ENCODE results near the gene PLAC8.
"Not testable (repeated sequence)": the region's sequence is repeated elsewhere in the genome, so short reads cannot be mapped to it uniquely, and the experiment has no call there.

PLAC8 gene

DNA sequence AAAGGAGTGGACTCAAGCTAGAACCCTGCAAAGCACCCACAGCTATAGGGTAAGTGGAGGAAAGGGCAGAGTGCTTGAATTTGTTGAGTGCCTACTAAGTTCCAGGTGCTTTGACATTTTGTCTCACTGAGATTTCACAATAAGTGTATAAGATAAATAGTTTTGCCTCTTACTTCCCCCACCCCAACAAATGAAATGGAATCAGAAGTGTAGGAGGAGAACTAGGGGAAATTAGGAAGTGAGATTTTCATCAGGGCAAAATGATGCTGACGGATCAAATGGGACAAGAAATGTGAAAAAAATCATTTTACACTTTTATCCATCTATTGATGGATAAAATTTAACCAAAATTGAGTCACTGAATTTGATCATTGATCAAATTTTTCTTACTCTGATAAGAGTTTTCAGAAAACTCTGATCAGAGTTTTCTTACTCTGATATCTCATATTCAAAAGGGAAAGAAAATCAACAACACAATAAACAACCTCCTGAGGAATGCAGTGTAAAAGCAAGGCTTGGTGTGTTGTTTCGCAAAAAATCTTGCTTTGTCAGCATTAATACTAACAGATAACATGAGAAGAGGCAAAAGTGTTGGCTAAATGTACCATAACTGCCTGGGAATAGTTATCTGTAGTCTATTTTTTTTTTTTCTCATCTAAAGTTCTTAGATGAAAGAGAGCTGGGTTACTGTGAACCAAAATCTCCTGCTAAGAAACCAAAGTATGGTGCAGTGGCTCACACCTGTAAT, 24.9 kb downstream of the PLAC8 start:
- TF ChIP-seq, protein P1, sequence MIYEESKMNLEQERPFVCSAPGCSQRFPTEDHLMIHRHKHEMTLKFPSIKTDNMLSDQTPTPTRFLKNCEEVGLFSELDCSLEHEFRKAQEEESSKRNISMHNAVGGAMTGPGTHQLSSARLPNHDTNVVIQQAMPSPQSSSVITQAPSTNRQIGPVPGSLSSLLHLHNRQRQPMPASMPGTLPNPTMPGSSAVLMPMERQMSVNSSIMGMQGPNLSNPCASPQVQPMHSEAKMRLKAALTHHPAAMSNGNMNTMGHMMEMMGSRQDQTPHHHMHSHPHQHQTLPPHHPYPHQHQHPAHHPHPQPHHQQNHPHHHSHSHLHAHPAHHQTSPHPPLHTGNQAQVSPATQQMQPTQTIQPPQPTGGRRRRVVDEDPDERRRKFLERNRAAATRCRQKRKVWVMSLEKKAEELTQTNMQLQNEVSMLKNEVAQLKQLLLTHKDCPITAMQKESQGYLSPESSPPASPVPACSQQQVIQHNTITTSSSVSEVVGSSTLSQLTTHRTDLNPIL (CRISPR knock-in tag; IDR thresholded peaks at IDR 0.05; ENCODE audit: low read depth), result no peak
- TF ChIP-seq ZC3H10 (CRISPR knock-in tag; IDR thresholded peaks at IDR 0.05) (no peak), OSR1 (CRISPR knock-in tag; IDR thresholded peaks at IDR 0.05) (no peak), ZFP3 (CRISPR knock-in tag; IDR thresholded peaks at IDR 0.05) (no peak), ZNF565 (CRISPR knock-in tag; conservative IDR thresholded peaks at IDR 0.05; ENCODE audit: low read depth) (no peak), ZFP30 (CRISPR knock-in tag; IDR thresholded peaks at IDR 0.05) (no peak), TOX (CRISPR knock-in tag; IDR thresholded peaks at IDR 0.05; ENCODE audit: borderline replicate concordance) (no peak), ESRRG (CRISPR knock-in tag; IDR thresholded peaks at IDR 0.05) (no peak), RARB (CRISPR knock-in tag; IDR thresholded peaks at IDR 0.05) (no peak), ISL1 (CRISPR knock-in tag; IDR thresholded peaks at IDR 0.05) (no peak), POU6F1 (CRISPR knock-in tag; IDR thresholded peaks at IDR 0.05; ENCODE audit: borderline replicate concordance, low read depth) (no peak), TSHZ2 (CRISPR knock-in tag; IDR thresholded peaks at IDR 0.05) (no peak), PPARA (CRISPR knock-in tag; IDR thresholded peaks at IDR 0.05; ENCODE audit: borderline replicate concordance) (no peak), CSDC2 (CRISPR knock-in tag; IDR thresholded peaks at IDR 0.05) (no peak)
- no peak for ATAC-seq

GRCh38 chr4:83084956-83085355, 29.6 kb downstream of the PLAC8 start:
- not testable (repeated sequence) for ATAC-seq

- peak; percentile 40; the same call in 1 of the 3 replicates for ATAC-seq
- TF ChIP-seq, protein P1 (CRISPR knock-in tag; IDR thresholded peaks at IDR 0.05; ENCODE audit: low read depth), result no peak
- no peak for TF ChIP-seq BACH2 (CRISPR knock-in tag; IDR thresholded peaks at IDR 0.05; ENCODE audit: borderline replicate concordance)
- TF ChIP-seq SNAI2 (CRISPR knock-in tag; IDR thresholded peaks at IDR 0.05), result no peak
- no peak for TF ChIP-seq PPARA (CRISPR knock-in tag; IDR thresholded peaks at IDR 0.05; ENCODE audit: borderline replicate concordance)
These were observed 30.5 kb downstream of the PLAC8 start for GRCh38 chr4:83083925-83084475.

GRCh38 chr4:83082777-83083176, 31.8 kb downstream of the PLAC8 start:
- no peak for TF ChIP-seq SNAI2 (CRISPR knock-in tag; IDR thresholded peaks at IDR 0.05)
- ATAC-seq, result no peak

DNA sequence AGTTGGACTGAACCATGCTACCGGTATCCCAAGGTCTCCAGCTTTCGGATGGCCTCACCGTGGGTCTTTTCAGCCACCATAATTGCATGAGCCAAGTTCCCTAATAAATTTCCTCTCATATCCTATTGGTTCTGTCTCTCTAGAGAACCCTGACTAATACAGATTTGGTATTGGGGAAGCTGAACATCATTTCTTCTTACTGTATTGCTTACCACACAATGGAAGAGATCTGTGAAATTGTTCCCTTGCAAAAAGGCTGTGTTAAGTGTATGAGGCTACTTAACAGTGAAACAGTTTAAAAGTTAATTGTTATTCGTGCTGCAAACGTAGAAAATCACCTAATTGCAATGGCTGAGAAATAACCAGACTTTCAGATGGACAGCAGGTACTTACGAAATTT, 34.0 kb downstream of the PLAC8 start:
- ATAC-seq, result no peak
- no peak for TF ChIP-seq ZNF8 (CRISPR knock-in tag; IDR thresholded peaks at IDR 0.05)
- TF ChIP-seq ZFP30 (CRISPR knock-in tag; IDR thresholded peaks at IDR 0.05), result no peak
- TF ChIP-seq OSR1 (CRISPR knock-in tag; IDR thresholded peaks at IDR 0.05), result no peak
- no peak for TF ChIP-seq POU6F1 (CRISPR knock-in tag; IDR thresholded peaks at IDR 0.05; ENCODE audit: borderline replicate concordance, low read depth)
- TF ChIP-seq ZNF70 (CRISPR knock-in tag; IDR thresholded peaks at IDR 0.05), result no peak
- no peak for TF ChIP-seq ARNTL (CRISPR knock-in tag; IDR thresholded peaks at IDR 0.05; ENCODE audit: borderline replicate concordance, low read depth)
- no peak for TF ChIP-seq TCF4 (CRISPR knock-in tag; IDR thresholded peaks at IDR 0.05; ENCODE audit: borderline replicate concordance)
- TF ChIP-seq CSDC2 (CRISPR knock-in tag; IDR thresholded peaks at IDR 0.05), result no peak
- TF ChIP-seq ISL1 (CRISPR knock-in tag; IDR thresholded peaks at IDR 0.05), result no peak
- TF ChIP-seq ZNF565 (CRISPR knock-in tag; conservative IDR thresholded peaks at IDR 0.05; ENCODE audit: low read depth), result no peak
- no peak for TF ChIP-seq SNAI2 (CRISPR knock-in tag; IDR thresholded peaks at IDR 0.05)
- TF ChIP-seq BACH2 (CRISPR knock-in tag; IDR thresholded peaks at IDR 0.05; ENCODE audit: borderline replicate concordance), result no peak
- no peak for TF ChIP-seq ESRRG (CRISPR knock-in tag; IDR thresholded peaks at IDR 0.05)
- TF ChIP-seq ZFP3 (CRISPR knock-in tag; IDR thresholded peaks at IDR 0.05), result no peak
